ENCODE measurements around the gene CPNE5. TPM values are rescaled to one million over a fixed set of nuclear protein-coding genes. Genes with fewer than 3 reads are reported as not detected.

Gene CPNE5
- total and polyA plus RNA-seq, 7 donors = 0.99 to 11.6 (median 3.8) TPM

GRCh38 chr6:36867471-36868224, 28.4 kb upstream of the CPNE5 start:
- TF ChIP-seq EP300 (IDR thresholded peaks at IDR 0.05) (no peak), POLR2AphosphoS5 (IDR thresholded peaks at IDR 0.05) (no peak), POLR2A (IDR thresholded peaks at IDR 0.05) (no peak)
- TF ChIP-seq, protein P1, sequence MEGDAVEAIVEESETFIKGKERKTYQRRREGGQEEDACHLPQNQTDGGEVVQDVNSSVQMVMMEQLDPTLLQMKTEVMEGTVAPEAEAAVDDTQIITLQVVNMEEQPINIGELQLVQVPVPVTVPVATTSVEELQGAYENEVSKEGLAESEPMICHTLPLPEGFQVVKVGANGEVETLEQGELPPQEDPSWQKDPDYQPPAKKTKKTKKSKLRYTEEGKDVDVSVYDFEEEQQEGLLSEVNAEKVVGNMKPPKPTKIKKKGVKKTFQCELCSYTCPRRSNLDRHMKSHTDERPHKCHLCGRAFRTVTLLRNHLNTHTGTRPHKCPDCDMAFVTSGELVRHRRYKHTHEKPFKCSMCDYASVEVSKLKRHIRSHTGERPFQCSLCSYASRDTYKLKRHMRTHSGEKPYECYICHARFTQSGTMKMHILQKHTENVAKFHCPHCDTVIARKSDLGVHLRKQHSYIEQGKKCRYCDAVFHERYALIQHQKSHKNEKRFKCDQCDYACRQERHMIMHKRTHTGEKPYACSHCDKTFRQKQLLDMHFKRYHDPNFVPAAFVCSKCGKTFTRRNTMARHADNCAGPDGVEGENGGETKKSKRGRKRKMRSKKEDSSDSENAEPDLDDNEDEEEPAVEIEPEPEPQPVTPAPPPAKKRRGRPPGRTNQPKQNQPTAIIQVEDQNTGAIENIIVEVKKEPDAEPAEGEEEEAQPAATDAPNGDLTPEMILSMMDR (IDR thresholded peaks at IDR 0.05) = no peak

GRCh38 chr6:36865835-36866234, 26.6 kb upstream of the CPNE5 start:
- DNase-seq = no peak
- no peaks in the 10 kb centered on the region for H3K9me3 ChIP-seq
- H3K27me3 ChIP-seq = no peaks in the 10 kb centered on the region
- TF ChIP-seq EP300 (IDR thresholded peaks at IDR 0.05) (no peak), POLR2AphosphoS5 (IDR thresholded peaks at IDR 0.05) (no peak), POLR2A (IDR thresholded peaks at IDR 0.05) (no peak)
- TF ChIP-seq, protein P1 (IDR thresholded peaks at IDR 0.05) = no peak
- no peak overlapping the region for H3K27ac ChIP-seq
- 82 to 84% methylated on average over 2 of the region's 2 CpGs for WGBS, 2 donors
- H3K4me3 ChIP-seq = no peak overlapping the region
- intact Hi-C loops (cut with DNase I) = no loop called here
- no peaks in the 10 kb centered on the region for H3K4me1 ChIP-seq
- H3K36me3 ChIP-seq = peaks cover 0 to 27% (median 3%) of the 10 kb centered on the region in 4 donors

More at GRCh38 chr6:36867471-36868224, 28.4 kb upstream of the CPNE5 start:
- no peak for DNase-seq
- Histone ChIP-seq H3K27ac (no peak overlapping the region), H3K27me3 (no peaks in the 10 kb centered on the region), H3K4me3 (no peak overlapping the region), H3K4me1 (no peaks in the 10 kb centered on the region), H3K36me3 (peaks cover 0 to 27% (median 3%) of the 10 kb centered on the region in 4 donors), H3K9me3 (no peaks in the 10 kb centered on the region)
- intact Hi-C loops (cut with DNase I) = no loop called here
- WGBS, 2 donors = 87% methylated on average over 4 of the region's 4 CpGs

DNA sequence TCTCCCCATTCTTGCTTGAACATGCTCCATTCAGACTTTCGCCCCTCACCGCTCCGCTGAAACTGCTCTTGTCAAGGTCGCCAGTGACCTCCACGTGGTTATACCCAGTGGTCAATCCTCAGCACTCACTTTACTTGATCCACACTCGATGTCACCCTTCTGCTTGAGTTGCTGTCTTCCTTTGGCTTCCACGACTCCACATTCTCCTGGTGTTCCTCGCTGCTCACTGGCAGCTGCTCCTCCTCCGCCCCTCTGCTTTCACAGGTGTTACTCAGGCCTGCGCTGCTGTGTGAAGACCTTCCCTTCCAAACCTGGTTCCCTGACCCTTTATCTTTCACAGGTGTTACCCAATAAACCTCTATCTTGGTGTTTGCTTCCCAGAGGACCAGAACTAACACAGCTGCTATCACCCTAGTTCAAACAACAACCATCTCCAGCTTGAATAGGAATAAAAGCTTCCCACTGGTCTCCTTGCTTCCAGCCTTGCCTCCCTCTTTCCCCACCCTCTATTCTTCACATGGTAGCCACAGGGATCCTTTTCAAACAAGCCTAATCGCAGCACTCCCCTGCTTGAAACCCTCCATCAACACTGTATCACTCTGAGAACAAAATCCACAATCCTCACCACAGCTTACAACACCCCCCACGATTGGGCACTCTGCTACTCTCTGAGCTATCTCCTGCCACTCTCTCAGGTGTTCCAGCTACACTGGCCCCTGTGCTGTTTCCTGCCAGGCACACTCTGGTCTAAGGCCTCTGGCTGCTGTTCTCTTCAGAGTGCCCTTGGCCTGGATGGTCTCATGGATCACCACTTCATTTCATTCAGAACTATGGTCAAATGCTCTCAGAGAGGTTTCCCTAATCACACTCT, 24.7 kb upstream of the CPNE5 start:
- Histone ChIP-seq H3K27ac (no peak overlapping the region), H3K4me1 (peaks cover 0 to 6% (median 2%) of the 10 kb centered on the region in 4 donors), H3K27me3 (no peaks in the 10 kb centered on the region), H3K4me3 (no peak overlapping the region), H3K36me3 (peaks cover 0 to 16% (median 3%) of the 10 kb centered on the region in 4 donors), H3K9me3 (no peaks in the 10 kb centered on the region)
- TF ChIP-seq POLR2A (IDR thresholded peaks at IDR 0.05) = no peak
- TF ChIP-seq, protein P1 (IDR thresholded peaks at IDR 0.05) = no peak
- no peak for TF ChIP-seq POLR2AphosphoS5 (IDR thresholded peaks at IDR 0.05)
- no peak for TF ChIP-seq EP300 (IDR thresholded peaks at IDR 0.05)
- intact Hi-C loops (cut with DNase I) = no loop called here
- WGBS, 2 donors = 90 to 92% methylated on average over 12 of the region's 12 CpGs
- no peak for DNase-seq

- TF ChIP-seq, protein P1 (IDR thresholded peaks at IDR 0.05) = no peak
- TF ChIP-seq EP300 (IDR thresholded peaks at IDR 0.05) (no peak), POLR2AphosphoS5 (IDR thresholded peaks at IDR 0.05) (no peak), POLR2A (IDR thresholded peaks at IDR 0.05) (no peak)
- H3K4me3 ChIP-seq = no peak overlapping the region
- no peaks in the 10 kb centered on the region for H3K27me3 ChIP-seq
- H3K4me1 ChIP-seq = peaks cover 0 to 13% (median 10%) of the 10 kb centered on the region in 4 donors
- DNase-seq = no peak
- no peaks in the 10 kb centered on the region for H3K9me3 ChIP-seq
- no peak overlapping the region for H3K27ac ChIP-seq
- WGBS, 2 donors = 92 to 93% methylated on average over 4 of the region's 4 CpGs
- intact Hi-C loops (cut with DNase I) = no loop called here
- H3K36me3 ChIP-seq = peaks cover 0 to 14% (median 3%) of the 10 kb centered on the region in 4 donors
Measured at GRCh38 chr6:36862848-36863382, 23.7 kb upstream of the CPNE5 start.

Data from sigmoid colon (tissue), 7 donors.